ENCODE measurements around the gene ZRANB3.

DNA sequence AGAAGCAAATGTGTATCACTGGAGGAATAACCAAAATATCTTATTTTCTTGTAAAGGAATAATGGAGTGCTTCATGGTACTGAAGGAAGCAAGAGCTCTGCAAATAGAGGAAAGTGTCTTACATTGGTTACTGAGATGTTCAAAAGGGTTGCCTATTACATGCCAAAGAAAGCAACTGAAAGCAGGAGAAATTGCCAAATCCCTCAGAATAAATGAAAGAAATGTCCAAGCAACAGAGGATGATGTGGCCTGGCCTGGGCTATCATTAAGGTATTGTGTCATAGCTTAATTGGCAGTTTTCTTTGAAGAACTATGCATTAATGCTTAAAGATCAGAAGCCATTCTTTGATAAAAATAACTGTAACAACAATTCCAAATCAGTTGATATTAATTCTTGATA lies 305.2 kb downstream of the ZRANB3 start:
- TF ChIP-seq SIN3A (IDR thresholded peaks at IDR 0.05; ENCODE audit: borderline replicate concordance, insufficient read depth, low read length) (no peak), REST (IDR thresholded peaks at IDR 0.05; ENCODE audit: insufficient read depth in 1 of 2, low read depth in 2 of 2, low read length in 2 of 2) (no peak), TAF1 (IDR thresholded peaks at IDR 0.05; ENCODE audit: borderline replicate concordance, insufficient read depth, low read length) (no peak), POLR2AphosphoS5 (IDR thresholded peaks at IDR 0.05; ENCODE audit: low read depth, low read length) (no peak), FOXP2 (optimal IDR thresholded peaks at IDR 0.05; ENCODE audit: borderline replicate concordance, extremely low read depth, extremely low read length, insufficient read depth) (no peak)

All from PFSK-1 (cell line).